Fibroblast of gingiva (primary cell): ENCODE data around the gene CBLIF.
"Not testable (repeated sequence)": the region's sequence is repeated elsewhere in the genome, so short reads cannot be mapped to it uniquely, and the experiment has no call there.

Experiments used
- DNase-seq: peaks from one replicate; pipeline ENCODE4 v3.0.0-alpha.2; 2011; ENCODE audit warnings: low read depth

Gene CBLIF

DNA sequence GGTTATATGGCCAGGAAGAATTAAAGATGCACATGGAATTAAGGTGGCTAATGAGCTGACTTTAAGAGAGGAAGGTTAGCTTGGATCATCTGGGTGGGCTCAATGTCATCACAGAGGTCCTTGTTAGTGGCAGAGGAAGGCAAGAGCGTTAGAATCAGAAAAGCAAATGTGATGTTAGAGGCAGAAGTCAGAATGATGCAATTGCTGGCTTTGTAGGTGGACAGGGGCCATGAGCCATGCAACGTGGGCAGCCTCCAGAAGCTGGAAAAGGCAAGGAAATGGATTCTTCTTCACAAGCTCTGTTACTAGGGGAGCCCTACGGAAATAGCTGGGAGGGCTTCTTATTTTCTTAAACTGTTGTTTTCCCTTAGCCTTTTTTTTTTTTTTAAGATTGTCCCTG, 2.3 kb upstream of the CBLIF start:
- no peak for DNase-seq

- no peak for DNase-seq
Measured at GRCh38 chr11:59846556-59846955, 1.3 kb upstream of the CBLIF start.

- no peak for DNase-seq
Measured at GRCh38 chr11:59842316-59842715, 3.0 kb downstream of the CBLIF start.

- DNase-seq = no peak
Measured at GRCh38 chr11:59841514-59841913, 3.8 kb downstream of the CBLIF start.

GRCh38 chr11:59839615-59840014, 5.7 kb downstream of the CBLIF start:
- DNase-seq = no peak

GRCh38 chr11:59833602-59834001, 11.7 kb downstream of the CBLIF start:
- DNase-seq = no peak

- no peak for DNase-seq
Measured at GRCh38 chr11:59829358-59829757, 15.9 kb downstream of the CBLIF start.

DNA sequence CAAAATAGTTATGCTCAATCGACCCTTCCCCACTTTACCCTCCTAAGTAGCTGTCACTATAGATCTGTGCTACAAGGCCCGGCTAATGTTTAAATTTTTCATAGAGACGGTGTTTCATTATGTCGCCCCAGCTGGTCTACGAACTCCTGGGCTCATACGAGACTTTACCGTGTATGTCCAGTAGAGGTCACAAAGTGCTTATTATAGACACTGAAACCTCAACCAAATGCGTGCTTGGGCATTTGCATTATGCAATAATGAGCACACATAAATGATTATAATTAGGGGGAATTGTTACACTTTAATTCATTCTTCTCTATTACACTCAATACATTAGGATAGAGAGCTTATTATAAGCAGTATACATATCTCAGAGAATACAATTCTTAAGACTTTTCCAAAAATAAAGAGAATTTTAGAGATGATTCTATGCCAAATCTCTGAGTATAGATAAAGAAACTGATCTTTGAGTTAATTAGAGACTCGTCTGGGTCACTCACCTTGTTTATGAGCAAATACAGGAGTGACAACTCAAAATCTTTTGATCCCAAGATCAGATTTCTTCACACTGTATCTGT, 22.2 kb downstream of the CBLIF start:
- peak; percentile 52 for DNase-seq

DNA sequence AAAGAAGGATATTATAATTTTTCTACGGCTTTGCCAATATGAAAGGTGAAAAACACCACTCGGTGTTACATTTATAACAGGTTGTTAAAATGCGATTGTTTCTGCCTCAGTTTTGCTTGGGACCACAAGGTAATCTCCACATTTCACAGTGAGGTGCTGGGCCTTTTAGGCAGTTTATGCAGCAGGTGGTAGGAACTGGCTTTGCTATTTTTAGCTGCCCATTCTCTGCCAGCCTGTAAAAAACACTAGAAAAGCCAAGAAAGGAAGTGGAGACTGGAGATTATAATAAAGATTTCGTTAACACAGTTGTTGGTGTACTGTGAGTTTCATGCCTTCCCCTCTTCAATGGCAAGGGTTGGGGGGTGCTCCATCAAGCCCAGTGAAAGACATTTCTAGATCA, 26.7 kb downstream of the CBLIF start:
- DNase-seq = no peak

DNA sequence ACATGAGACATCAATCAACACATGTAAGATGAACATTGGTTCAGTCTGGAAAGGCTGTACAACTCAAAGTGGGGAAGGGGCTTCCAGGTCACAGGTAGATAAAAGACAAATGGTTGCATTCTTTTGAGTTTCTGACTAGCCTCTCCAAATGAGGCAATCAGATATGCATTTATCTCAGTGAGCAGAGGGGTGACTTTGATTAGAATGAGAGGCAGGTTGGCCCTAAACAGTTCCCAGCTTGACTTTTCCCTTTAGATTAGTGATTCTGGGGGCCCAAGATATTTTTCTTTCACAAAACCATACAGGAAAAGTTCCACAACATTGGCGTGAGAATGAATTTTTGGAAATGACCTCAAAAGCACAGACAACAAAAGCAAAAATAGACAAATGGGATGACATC, 28.9 kb downstream of the CBLIF start:
- DNase-seq = not testable (repeated sequence)

- DNase-seq = no peak
Measured at GRCh38 chr11:59815754-59816153, 29.5 kb downstream of the CBLIF start.

DNA sequence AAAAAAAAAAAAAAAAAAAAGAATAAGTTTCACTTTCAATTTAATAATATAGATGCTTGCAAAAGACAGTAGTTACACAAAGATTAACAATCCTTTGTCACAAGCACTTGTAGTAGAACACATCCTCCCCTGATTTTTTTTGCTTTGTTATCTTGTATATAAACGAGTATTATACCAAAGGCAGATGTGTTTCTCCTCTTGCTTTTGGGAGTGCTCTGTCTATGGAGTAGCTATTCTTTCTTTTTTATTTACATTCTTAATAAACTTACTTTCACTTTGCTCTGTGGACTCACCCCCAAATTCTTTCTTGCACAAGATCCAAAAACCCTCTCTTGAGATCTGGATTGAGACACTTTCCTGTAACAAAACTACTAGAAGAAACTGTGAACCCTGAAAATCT, 31.3 kb downstream of the CBLIF start:
- no peak for DNase-seq

GRCh38 chr11:59813364-59813763, 31.9 kb downstream of the CBLIF start:
- no peak for DNase-seq

- no peak for DNase-seq
Measured at GRCh38 chr11:59812220-59812619, 33.1 kb downstream of the CBLIF start.

DNA sequence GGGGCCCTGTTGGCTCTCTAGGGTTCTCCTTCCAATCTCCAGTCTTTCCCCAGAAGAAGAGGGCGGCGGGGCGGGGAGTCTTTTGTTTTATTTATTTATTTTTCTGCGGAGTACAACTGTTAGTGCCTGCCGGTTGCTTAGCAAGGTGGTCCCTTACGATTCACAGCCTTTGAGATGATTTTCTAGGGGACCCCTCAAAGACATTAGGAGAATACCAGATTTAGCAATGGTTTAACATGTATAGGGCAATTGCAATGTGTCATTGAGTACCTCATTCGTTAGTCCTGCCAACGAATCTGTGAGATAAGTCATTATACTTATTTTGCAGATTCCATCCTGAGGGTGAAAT, 34.4 kb downstream of the CBLIF start:
- no peak for DNase-seq

DNA sequence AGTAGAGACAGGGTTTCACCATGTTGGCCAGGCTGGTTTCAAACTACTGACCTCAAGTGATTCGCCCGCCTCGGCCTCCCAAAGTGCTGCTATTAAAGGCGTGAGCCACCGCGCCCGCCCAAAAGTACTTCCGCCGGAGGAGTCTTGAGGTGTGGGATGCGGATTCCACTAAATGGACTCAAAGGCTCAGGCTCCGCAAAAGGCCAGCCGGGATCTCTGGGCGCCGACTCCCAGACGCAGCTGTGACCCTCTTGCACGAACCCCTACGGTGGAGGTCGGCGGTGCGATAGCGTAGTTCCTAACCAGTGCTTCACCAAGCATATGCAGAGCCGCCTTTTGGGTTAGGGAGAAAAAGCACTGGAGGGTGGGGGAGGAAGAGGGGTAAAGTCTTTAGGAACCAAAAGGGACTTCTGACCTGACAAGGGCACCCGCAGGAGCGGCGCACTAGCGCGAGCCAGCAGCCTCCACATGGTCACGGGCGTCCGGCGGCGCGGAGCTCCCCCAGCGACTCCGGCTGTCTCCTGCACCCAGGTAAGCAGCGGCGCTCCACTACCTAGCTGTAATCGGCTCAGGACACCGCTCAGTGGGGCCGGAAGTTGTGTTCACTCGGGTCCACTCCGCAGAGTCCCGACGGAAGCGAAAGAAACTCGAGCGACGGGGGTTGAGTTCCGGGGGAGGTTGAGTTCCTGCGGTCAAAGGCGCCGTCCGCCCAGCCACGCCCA, 34.9 kb downstream of the CBLIF start, which contains the start of gene MRPL16:
Gene MRPL16 (minus strand): TSS at position 590 of the 722 bp plus-strand sequence. CDS start 120 bp downstream, at position 470.
- DNase-seq = peak; percentile 86

DNA sequence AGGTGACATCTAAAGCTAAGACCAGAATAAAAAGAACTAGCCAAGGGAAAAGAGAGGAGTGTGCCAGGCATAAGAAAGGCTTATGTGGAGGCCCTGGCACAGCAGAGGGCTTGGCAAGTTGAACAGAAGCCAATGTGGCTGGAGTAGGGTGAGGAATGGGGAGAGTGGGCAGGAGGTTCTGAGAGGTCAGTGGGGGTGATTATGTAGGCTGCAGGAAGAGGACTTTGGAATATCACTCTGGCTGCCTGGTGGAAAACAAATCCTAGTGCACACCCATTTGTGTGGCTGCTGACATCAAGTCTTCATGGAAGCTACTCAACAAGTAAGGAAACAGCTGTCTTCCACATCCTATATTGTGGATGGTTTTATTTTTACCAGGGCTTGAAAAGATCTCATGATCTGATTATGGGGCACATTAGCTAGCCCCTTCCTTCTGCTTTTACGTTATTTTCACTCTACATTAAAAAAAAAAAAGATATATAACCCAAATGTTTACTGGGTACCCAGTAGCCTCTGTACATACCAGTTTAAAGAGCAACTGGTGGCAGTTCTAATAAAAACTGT, 38.2 kb downstream of the CBLIF start:
- DNase-seq = no peak

- DNase-seq = no peak
Measured at GRCh38 chr11:59804061-59804460, 41.2 kb downstream of the CBLIF start.

- peak; percentile 41 for DNase-seq
Measured at GRCh38 chr11:59802639-59803176, 42.6 kb downstream of the CBLIF start.

- DNase-seq = peak; percentile 11
Measured at GRCh38 chr11:59801981-59802638, 43.2 kb downstream of the CBLIF start.

- DNase-seq = no peak
Measured at GRCh38 chr11:59801160-59801706, 44.1 kb downstream of the CBLIF start.

DNA sequence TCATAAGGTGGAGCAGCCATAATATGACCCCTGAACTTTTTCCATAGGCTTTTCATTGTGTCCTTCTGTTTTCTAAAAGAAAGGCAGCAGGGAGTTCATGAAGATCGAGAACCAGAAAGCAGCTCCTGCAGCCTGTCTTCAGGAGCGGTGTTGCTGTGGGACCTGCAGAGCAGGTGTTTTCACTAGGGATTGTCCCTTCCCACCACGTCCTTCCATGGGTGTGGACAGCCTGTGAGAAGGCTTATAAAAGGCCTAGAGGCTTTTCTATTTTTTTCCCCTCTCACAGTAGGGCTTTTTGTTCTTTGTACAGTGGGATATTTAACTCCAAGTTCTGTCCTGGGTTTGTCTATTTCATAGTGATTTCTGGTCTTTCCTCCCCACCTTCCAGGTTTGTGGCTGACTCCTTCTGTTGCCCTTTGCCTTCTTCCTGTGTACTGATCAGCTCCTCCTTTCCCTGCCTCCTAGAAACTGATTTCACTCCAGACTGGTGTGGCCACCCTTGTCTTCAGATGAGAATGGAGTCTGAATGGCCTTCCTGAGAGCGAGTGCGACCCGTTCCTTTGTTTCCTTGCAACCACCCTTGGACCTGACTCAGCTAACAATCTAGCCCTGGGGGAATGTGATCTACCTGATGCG, 44.8 kb downstream of the CBLIF start:
- DNase-seq = no peak
